ENCODE measurements around the gene CPPED1.

CPPED1 gene

GRCh38 chr16:12716658-12717057, 87.0 kb downstream of the CPPED1 start:
- no peak for TF ChIP-seq ZNF274 (IDR thresholded peaks at IDR 0.05; ENCODE audit: low read depth, low read length)
- H3K4me3 ChIP-seq (ENCODE audit: low read length), result no peak overlapping the region

GRCh38 chr16:12709807-12710206, 93.9 kb downstream of the CPPED1 start:
- TF ChIP-seq ZNF274 (IDR thresholded peaks at IDR 0.05; ENCODE audit: low read depth, low read length), result no peak
- H3K4me3 ChIP-seq (ENCODE audit: low read length), result no peak overlapping the region

GRCh38 chr16:12708266-12708665, 95.4 kb downstream of the CPPED1 start:
- no peak overlapping the region for H3K4me3 ChIP-seq (ENCODE audit: low read length)
- TF ChIP-seq ZNF274 (IDR thresholded peaks at IDR 0.05; ENCODE audit: low read depth, low read length), result no peak

- TF ChIP-seq ZNF274 (IDR thresholded peaks at IDR 0.05; ENCODE audit: low read depth, low read length), result no peak
- H3K4me3 ChIP-seq (ENCODE audit: low read length), result no peak overlapping the region
These were observed 97.1 kb downstream of the CPPED1 start for GRCh38 chr16:12706628-12707027.

GRCh38 chr16:12704492-12705111, 99.1 kb downstream of the CPPED1 start:
- no peak for TF ChIP-seq ZNF274 (IDR thresholded peaks at IDR 0.05; ENCODE audit: low read depth, low read length)
- H3K4me3 ChIP-seq (ENCODE audit: low read length), result no peak overlapping the region

GRCh38 chr16:12703935-12704334, 99.8 kb downstream of the CPPED1 start:
- TF ChIP-seq ZNF274 (IDR thresholded peaks at IDR 0.05; ENCODE audit: low read depth, low read length), result no peak
- H3K4me3 ChIP-seq (ENCODE audit: low read length), result no peak overlapping the region

- no peak for TF ChIP-seq ZNF274 (IDR thresholded peaks at IDR 0.05; ENCODE audit: low read depth, low read length)
- H3K4me3 ChIP-seq (ENCODE audit: low read length), result no peak overlapping the region
These were observed 103.5 kb downstream of the CPPED1 start for GRCh38 chr16:12700161-12700560.

- no peak for TF ChIP-seq ZNF274 (IDR thresholded peaks at IDR 0.05; ENCODE audit: low read depth, low read length)
- no peak overlapping the region for H3K4me3 ChIP-seq (ENCODE audit: low read length)
These were observed 104.5 kb downstream of the CPPED1 start for GRCh38 chr16:12699161-12699560.

GRCh38 chr16:12697437-12697836, 106.2 kb downstream of the CPPED1 start:
- H3K4me3 ChIP-seq (ENCODE audit: low read length), result no peak overlapping the region
- no peak for TF ChIP-seq ZNF274 (IDR thresholded peaks at IDR 0.05; ENCODE audit: low read depth, low read length)

- no peak for TF ChIP-seq ZNF274 (IDR thresholded peaks at IDR 0.05; ENCODE audit: low read depth, low read length)
- H3K4me3 ChIP-seq (ENCODE audit: low read length), result no peak overlapping the region
These were observed 108.2 kb downstream of the CPPED1 start for GRCh38 chr16:12695454-12695853.

- H3K4me3 ChIP-seq (ENCODE audit: low read length), result no peak overlapping the region
- TF ChIP-seq ZNF274 (IDR thresholded peaks at IDR 0.05; ENCODE audit: low read depth, low read length), result no peak
These were observed 113.7 kb downstream of the CPPED1 start for GRCh38 chr16:12690024-12690423.

GRCh38 chr16:12688951-12689850, 114.5 kb downstream of the CPPED1 start:
- H3K4me3 ChIP-seq (ENCODE audit: low read length), result no peak overlapping the region
- no peak for TF ChIP-seq ZNF274 (IDR thresholded peaks at IDR 0.05; ENCODE audit: low read depth, low read length)

GRCh38 chr16:12685806-12686205, 117.9 kb downstream of the CPPED1 start:
- TF ChIP-seq ZNF274 (IDR thresholded peaks at IDR 0.05; ENCODE audit: low read depth, low read length), result no peak
- H3K4me3 ChIP-seq (ENCODE audit: low read length), result no peak overlapping the region

- H3K4me3 ChIP-seq (ENCODE audit: low read length), result no peak overlapping the region
These were observed 121.1 kb downstream of the CPPED1 start for GRCh38 chr16:12682432-12683165.

More at GRCh38 chr16:12682432-12683165, 121.1 kb downstream of the CPPED1 start:
- no peak for TF ChIP-seq ZNF274 (IDR thresholded peaks at IDR 0.05; ENCODE audit: low read depth, low read length)
